Muscle of leg (tissue), 11 donors: ENCODE results near the gene EBP. TPM values are rescaled to one million over a fixed set of nuclear protein-coding genes. Genes with fewer than 3 reads are reported as not detected.

Experiments
- DNase-seq: peaks from one replicate; pipeline ENCODE4 v3.0.0; 2013
- H3K27ac ChIP-seq: one replicate; pipeline ENCODE4 v1.5.1; 2013; ENCODE audit warnings: mild to moderate bottlenecking, low read length, control low read depth
- H3K27me3 ChIP-seq: one replicate; pipeline ENCODE4 v1.6.1; 2013; ENCODE audit warnings: low read length; ENCODE audit not compliant: control insufficient read depth, insufficient read depth
- H3K36me3 ChIP-seq: one replicate; pipeline ENCODE4 v1.6.1; 2013; ENCODE audit warnings: low read length; ENCODE audit not compliant: control insufficient read depth, insufficient read depth
- H3K4me1 ChIP-seq: one replicate; pipeline ENCODE4 v1.6.1; 2013; ENCODE audit warnings: low read length; ENCODE audit not compliant: control insufficient read depth, insufficient read depth
- H3K4me3 ChIP-seq: one replicate; pipeline ENCODE4 v1.5.1; 2013; ENCODE audit warnings: low read length, control low read depth
- H3K9me3 ChIP-seq: replicated peaks from 2 replicates; pipeline ENCODE4 v1.6.1; 2013; ENCODE audit warnings: low read depth, low read length; ENCODE audit not compliant: control insufficient read depth
- WGBS: methylation state at CpG from one replicate; pipeline ENCODE4 v1.1.5; 2013; ENCODE audit warnings: missing lambda C conversion rate; ENCODE audit not compliant: insufficient coverage; 5-methylcytosine and 5-hydroxymethylcytosine counted together
- polyA plus RNA-seq, 8 donors: library from polyadenylated mRNA; unstranded; fragments of 120-200 nt; gene quantifications; one replicate each; pipeline versions ENCODE4 v1.2.1 to v1.2.3, GENCODE V29; 2013; ENCODE audit warnings: inconsistent platforms in 1 of 8, low replicate concordance in 1 of 8; ENCODE audit not compliant: insufficient read length in 8 of 8, insufficient read depth in 1 of 8
- total RNA-seq: library from RNA; stranded (reverse); fragments of 120-200 nt; gene quantifications from one replicate; pipeline ENCODE4 v1.2.4, GENCODE V29; 2013

The EBP gene
- total and polyA plus RNA-seq, 9 donors, result 16.6 to 25.0 (median 19.8) TPM

- Histone ChIP-seq H3K4me3 (peak overlapping the region; percentile 75), H3K4me1 (peaks cover 3% of the 10 kb centered on the region), H3K27ac (no peak overlapping the region), H3K27me3 (no peaks in the 10 kb centered on the region), H3K36me3 (peaks cover 4% of the 10 kb centered on the region), H3K9me3 (no peaks in the 10 kb centered on the region)
- WGBS, result 63% methylated on average over 4 of the region's 4 CpGs
- DNase-seq, result no peak
Observed at GRCh38 chrX:48476919-48477318, 44.7 kb upstream of the EBP start.

GRCh38 chrX:48477960-48478755, 43.5 kb upstream of the EBP start:
- H3K4me3 ChIP-seq, result no peak overlapping the region
- H3K4me1 ChIP-seq, result no peaks in the 10 kb centered on the region
- H3K27ac ChIP-seq, result no peak overlapping the region
- H3K9me3 ChIP-seq, result no peaks in the 10 kb centered on the region
- no peak for DNase-seq
- WGBS, result 90% methylated on average over 19 of the region's 19 CpGs
- H3K27me3 ChIP-seq, result no peaks in the 10 kb centered on the region
- peaks cover 12% of the 10 kb centered on the region for H3K36me3 ChIP-seq

GRCh38 chrX:48478806-48479205, 42.8 kb upstream of the EBP start:
- no peak for DNase-seq
- no peaks in the 10 kb centered on the region for H3K4me1 ChIP-seq
- no peak overlapping the region for H3K4me3 ChIP-seq
- H3K36me3 ChIP-seq, result peaks cover 12% of the 10 kb centered on the region
- no peak overlapping the region for H3K27ac ChIP-seq
- WGBS, result 86% methylated on average over 1 of the region's 5 CpGs
- no peaks in the 10 kb centered on the region for H3K9me3 ChIP-seq
- no peaks in the 10 kb centered on the region for H3K27me3 ChIP-seq

GRCh38 chrX:48480142-48480541, 41.5 kb upstream of the EBP start:
- Histone ChIP-seq H3K4me1 (no peaks in the 10 kb centered on the region), H3K27ac (no peak overlapping the region), H3K27me3 (no peaks in the 10 kb centered on the region), H3K4me3 (no peak overlapping the region), H3K36me3 (peaks cover 12% of the 10 kb centered on the region), H3K9me3 (no peaks in the 10 kb centered on the region)
- DNase-seq, result no peak
- 77% methylated on average over 3 of the region's 3 CpGs for WGBS

GRCh38 chrX:48480583-48480982, 41.0 kb upstream of the EBP start:
- no peak overlapping the region for H3K4me3 ChIP-seq
- no peak overlapping the region for H3K27ac ChIP-seq
- no peaks in the 10 kb centered on the region for H3K9me3 ChIP-seq
- H3K4me1 ChIP-seq, result no peaks in the 10 kb centered on the region
- no peak for DNase-seq
- H3K36me3 ChIP-seq, result peaks cover 12% of the 10 kb centered on the region
- no peaks in the 10 kb centered on the region for H3K27me3 ChIP-seq
- WGBS, result 88% methylated on average over 3 of the region's 3 CpGs

- Histone ChIP-seq H3K9me3 (no peaks in the 10 kb centered on the region), H3K4me1 (no peaks in the 10 kb centered on the region)
- WGBS, result 65% methylated on average over 6 of the region's 7 CpGs
Observed at GRCh38 chrX:48482526-48482925, 39.1 kb upstream of the EBP start.

GRCh38 chrX:48487362-48487798, 34.2 kb upstream of the EBP start:
- H3K27me3 ChIP-seq, result no peaks in the 10 kb centered on the region
- 75% methylated on average over 6 of the region's 10 CpGs for WGBS
- H3K27ac ChIP-seq, result no peak overlapping the region
- H3K4me3 ChIP-seq, result no peak overlapping the region
- H3K36me3 ChIP-seq, result peaks cover 4% of the 10 kb centered on the region
- DNase-seq, result no peak
- H3K4me1 ChIP-seq, result no peaks in the 10 kb centered on the region
- H3K9me3 ChIP-seq, result peaks cover 3% of the 10 kb centered on the region

More at GRCh38 chrX:48482526-48482925, 39.1 kb upstream of the EBP start:
- Histone ChIP-seq H3K4me3 (no peak overlapping the region), H3K27me3 (no peaks in the 10 kb centered on the region), H3K36me3 (peaks cover 12% of the 10 kb centered on the region), H3K27ac (no peak overlapping the region)
- DNase-seq, result no peak

- no peaks in the 10 kb centered on the region for H3K36me3 ChIP-seq
- H3K27me3 ChIP-seq, result no peaks in the 10 kb centered on the region
- no peaks in the 10 kb centered on the region for H3K4me1 ChIP-seq
- H3K4me3 ChIP-seq, result no peak overlapping the region
- no peak overlapping the region for H3K27ac ChIP-seq
- peaks cover 3% of the 10 kb centered on the region for H3K9me3 ChIP-seq
- WGBS, result 94% methylated on average over 3 of the region's 3 CpGs
- no peak for DNase-seq
Observed at GRCh38 chrX:48488034-48488433, 33.6 kb upstream of the EBP start.

- Histone ChIP-seq H3K27me3 (no peaks in the 10 kb centered on the region), H3K27ac (no peak overlapping the region), H3K36me3 (no peaks in the 10 kb centered on the region), H3K4me1 (no peaks in the 10 kb centered on the region), H3K4me3 (no peak overlapping the region), H3K9me3 (peaks cover 3% of the 10 kb centered on the region)
- DNase-seq, result no peak
- 86% methylated on average over 8 of the region's 9 CpGs for WGBS
Observed at GRCh38 chrX:48489296-48489695, 32.3 kb upstream of the EBP start.

- Histone ChIP-seq H3K4me1 (no peaks in the 10 kb centered on the region), H3K27ac (no peak overlapping the region), H3K4me3 (no peak overlapping the region), H3K36me3 (no peaks in the 10 kb centered on the region), H3K9me3 (peaks cover 3% of the 10 kb centered on the region), H3K27me3 (no peaks in the 10 kb centered on the region)
- whole genome bisulfite sequencing, result 80% methylated on average over 1 of the region's 2 CpGs
- DNase-seq, result no peak
Observed at GRCh38 chrX:48489892-48490291, 31.7 kb upstream of the EBP start.
